Right ventricle myocardium inferior (tissue), 1 donor: ENCODE measurements around the gene PDIA4. TPM values are rescaled to one million over a fixed set of nuclear protein-coding genes. Genes with fewer than 3 reads are reported as not detected.

Source experiments
- ATAC-seq: fragments of 200-7000 bp; cut with Tn5 transposase; one replicate; pipeline ENCODE4 v1.9.1; 2020; ENCODE audit warnings: mild to moderate bottlenecking, moderate library complexity
- DNase-seq: peaks from one replicate; pipeline ENCODE4 v3.0.0; 2021; ENCODE audit errors: missing footprints
- intact Hi-C: fragments of 100-400 bp; cut with DNase I; formaldehyde crosslinking; loops from one replicate; pipeline ENCODE4 v1.11.0; 2022
- total RNA-seq: library from RNA; stranded (reverse); fragmentation: NEBNext Ultra II Directional; extraction: Animal tissue kit (Norgen Biotek cat#: 25700); gene quantifications from one replicate; pipeline ENCODE4 v1.2.1, GENCODE V29; 2021
- donor health status: DM: no; HTN: yes; CAD: no; lungs with severe emphysema.

PDIA4 gene
- total RNA-seq, 1 donor from 2014 or later, result 48.7 TPM

DNA sequence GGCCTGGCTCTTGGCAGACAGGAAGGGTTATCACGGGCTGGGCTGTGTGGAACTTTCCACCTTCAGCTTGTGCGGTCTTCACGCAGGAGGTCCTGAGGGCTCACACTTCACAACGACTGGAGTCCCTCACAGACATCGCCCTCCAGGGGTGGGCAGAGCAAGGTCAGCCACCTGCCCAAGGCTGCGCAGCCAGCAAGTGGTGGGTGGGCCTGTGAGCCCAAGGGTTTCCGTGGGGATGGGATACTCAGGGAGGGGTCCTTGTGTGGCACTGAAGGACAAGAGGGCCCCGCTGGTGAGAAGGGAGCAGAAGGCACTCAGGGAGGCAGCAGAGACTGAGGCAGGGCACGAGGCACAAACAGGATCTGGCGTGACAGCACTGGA is 22.0 kb downstream of the PDIA4 start:
- DNase-seq (no peak), ATAC-seq (no peak)
- intact Hi-C loops, result loop anchor here (1.0 kb wide), 2 partner anchors 59 to 84 kb away; partner anchors contain the start of gene ZNF786

DNA sequence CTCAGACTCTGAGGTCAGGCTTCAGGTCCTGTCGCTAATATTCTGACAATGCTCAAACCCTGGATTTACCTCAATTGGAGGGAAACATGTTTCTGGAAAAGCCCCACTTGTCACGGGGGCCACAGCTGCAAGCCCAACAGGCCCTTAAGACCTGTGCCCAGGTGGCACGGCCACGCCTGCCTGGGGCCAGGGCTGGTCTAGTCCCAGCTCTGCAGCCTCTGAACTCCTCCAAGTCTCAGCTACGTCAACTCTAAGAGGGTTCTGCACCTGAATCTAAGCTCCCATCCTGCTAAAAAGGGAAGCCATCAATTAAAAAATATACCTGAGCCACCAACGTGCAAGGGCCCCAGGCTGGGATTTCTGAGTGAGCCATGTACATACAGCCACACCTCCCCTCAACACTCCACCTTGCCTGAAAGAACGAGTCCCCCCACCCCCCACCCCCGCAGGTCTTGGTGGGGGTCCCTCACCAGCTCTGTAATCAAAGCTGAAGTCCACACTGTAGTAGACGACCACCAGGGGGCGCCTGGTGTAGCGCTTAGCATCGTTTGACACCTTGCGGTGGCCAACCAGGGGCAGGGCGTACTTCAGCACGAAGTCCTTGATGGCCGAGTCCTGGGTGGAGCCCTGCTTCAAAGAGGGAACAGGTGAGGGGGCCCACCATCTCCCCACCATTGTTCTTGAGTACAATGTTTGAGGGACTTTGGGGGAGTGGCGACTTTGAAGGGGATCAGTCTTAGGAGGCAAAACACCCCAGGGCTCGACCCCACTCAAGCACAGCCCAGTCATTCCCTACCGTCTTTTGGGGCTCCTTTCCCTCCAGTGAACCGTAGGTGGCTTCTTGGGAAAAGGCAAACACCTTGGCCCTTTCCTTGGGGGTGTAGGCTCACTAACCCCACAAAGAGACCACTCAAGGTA is 22.6 kb downstream of the PDIA4 start:
- intact Hi-C loops, result loop anchor here (1.0 kb wide), 2 partner anchors 60 to 85 kb away; partner anchors contain the start of gene ZNF786
- DNase-seq, result peak; percentile 92
- peak; percentile 83 for ATAC-seq

- intact Hi-C loops, result no loop called here
- ATAC-seq, result no peak
- no peak for DNase-seq
Measured at GRCh38 chr7:149004405-149005370, 23.6 kb downstream of the PDIA4 start.

GRCh38 chr7:149003560-149004305 is 24.6 kb downstream of the PDIA4 start:
- intact Hi-C loops, result no loop called here
- DNase-seq, result no peak

DNA sequence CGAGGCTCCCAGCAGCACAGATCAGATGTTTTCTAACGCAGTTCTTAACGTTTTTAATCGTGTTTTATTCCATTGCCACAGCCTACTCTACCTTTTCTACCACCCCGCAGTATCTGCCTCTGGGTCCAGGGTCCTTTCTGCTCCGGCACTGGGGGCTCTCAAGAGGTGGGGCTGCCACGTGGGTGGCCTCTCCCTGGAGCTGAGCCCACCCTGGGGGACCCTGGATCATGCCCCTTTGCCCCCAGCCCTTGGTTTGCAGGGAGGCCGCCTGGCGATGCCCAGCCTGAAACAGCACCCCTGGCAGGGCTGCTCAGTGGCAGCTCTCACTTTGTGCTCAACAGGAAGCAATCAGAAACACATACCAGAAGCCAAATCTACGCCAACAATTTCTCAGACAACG is 25.3 kb downstream of the PDIA4 start:
- ATAC-seq (no peak), DNase-seq (no peak)
- intact Hi-C loops, result no loop called here

More at GRCh38 chr7:149003560-149004305, 24.6 kb downstream of the PDIA4 start:
- ATAC-seq, result no peak

GRCh38 chr7:149002604-149003003 is 25.7 kb downstream of the PDIA4 start:
- ATAC-seq (no peak), DNase-seq (no peak)
- intact Hi-C loops, result no loop called here

GRCh38 chr7:149001427-149002068 is 26.8 kb downstream of the PDIA4 start:
- ATAC-seq, result no peak
- intact Hi-C loops, result no loop called here
- no peak for DNase-seq

DNA sequence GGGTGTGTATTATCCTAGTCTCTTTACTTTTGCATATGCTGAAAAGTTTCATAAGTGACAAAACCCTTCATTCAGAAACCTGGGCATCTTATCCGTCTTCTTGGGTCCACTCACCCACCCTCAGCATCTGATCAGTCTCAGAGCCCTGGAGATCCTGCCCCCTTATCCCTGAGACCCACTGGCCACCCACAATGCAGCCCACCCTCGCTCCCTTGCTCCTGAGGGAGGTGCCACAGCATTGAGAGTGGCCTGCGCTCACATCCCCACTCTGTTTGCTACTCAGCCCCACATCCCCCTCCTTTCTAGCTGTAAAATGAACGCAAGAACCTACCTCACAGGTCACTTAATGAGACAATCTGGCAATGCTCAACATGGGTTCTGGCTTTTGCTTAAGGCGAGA is 27.3 kb downstream of the PDIA4 start:
- intact Hi-C loops, result no loop called here
- DNase-seq (no peak), ATAC-seq (no peak)

- intact Hi-C loops, result no loop called here
- ATAC-seq (no peak), DNase-seq (no peak)
Measured at GRCh38 chr7:148999192-148999591, 29.1 kb downstream of the PDIA4 start.

- intact Hi-C loops, result no loop called here
- DNase-seq (peak; percentile 27), ATAC-seq (no peak)
Measured at GRCh38 chr7:148997497-148997896, 30.8 kb downstream of the PDIA4 start.

DNA sequence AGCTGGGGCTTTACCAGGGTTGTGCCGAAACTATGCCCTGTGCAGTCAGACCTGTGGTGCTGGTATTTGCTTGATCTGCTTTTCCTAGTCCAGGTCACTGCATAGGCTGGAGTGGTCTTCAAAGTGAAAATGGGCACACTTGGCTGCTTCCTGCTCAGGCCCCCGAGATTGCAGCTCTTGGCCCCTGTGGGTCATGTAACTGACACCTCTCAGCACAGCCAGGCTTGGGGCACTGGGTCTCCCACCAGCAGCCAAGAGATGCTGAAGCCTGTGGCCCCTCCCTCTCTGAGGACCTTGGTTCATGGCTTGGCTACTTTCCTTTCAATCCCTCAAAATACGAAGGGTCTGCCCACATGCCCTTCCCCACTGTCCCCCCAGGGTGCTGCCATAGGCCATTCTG is 33.7 kb downstream of the PDIA4 start:
- intact Hi-C loops, result no loop called here
- DNase-seq (no peak), ATAC-seq (no peak)

GRCh38 chr7:148993193-148993592 is 35.1 kb downstream of the PDIA4 start:
- intact Hi-C loops, result no loop called here
- ATAC-seq, result no peak
- DNase-seq, result peak; percentile 43

DNA sequence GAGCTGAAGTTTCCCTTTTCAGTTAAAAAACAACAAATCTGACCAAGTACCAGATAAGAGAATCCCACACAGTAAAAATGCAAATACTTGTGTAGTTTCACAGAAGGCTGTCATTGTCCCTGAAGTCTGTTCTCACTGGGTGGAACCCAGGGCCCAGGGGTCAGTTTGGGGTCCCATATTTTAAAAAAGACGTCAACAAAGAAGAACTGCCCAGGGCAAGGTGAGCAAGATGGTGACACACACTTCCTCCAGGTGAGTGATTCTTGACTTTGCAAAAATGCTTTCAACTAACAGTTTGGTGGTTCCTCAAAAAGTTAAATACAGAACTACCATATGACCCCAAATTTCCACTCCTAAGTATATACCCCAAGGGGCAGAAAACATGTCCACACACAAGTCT is 36.8 kb downstream of the PDIA4 start:
- no peak for ATAC-seq
- intact Hi-C loops, result no loop called here
- DNase-seq, result no peak

GRCh38 chr7:148987751-148988512 is 40.4 kb downstream of the PDIA4 start:
- DNase-seq, result peak; percentile 58
- no peak for ATAC-seq
- intact Hi-C loops, result loop anchor here (1.0 to 2.0 kb wide), 2 partner anchors 40 to 45 kb away; partner anchors contain the start of gene PDIA4

GRCh38 chr7:148987010-148987750 is 41.1 kb downstream of the PDIA4 start:
- intact Hi-C loops, result loop anchor here (1.0 to 2.0 kb wide), 2 partner anchors 41 to 44 kb away; partner anchors contain the start of gene PDIA4
- DNase-seq (peak; percentile 88), ATAC-seq (peak; percentile 93)

- ATAC-seq (no peak), DNase-seq (no peak)
- intact Hi-C loops, result loop anchor here (1.0 to 2.0 kb wide), 2 partner anchors 42 to 44 kb away; partner anchors contain the start of gene PDIA4
Measured at GRCh38 chr7:148986742-148987009, 41.6 kb downstream of the PDIA4 start.
